Esophagus squamous epithelium (tissue), 5 donors: Measurements from ENCODE around the gene FFAR1. TPM values are rescaled to one million over a fixed set of nuclear protein-coding genes. Genes with fewer than 3 reads are reported as not detected.

Source experiments
- DNase-seq: peaks from one replicate; lab custom pipeline; 2025; lab: John Stamatoyannopoulos, UW
- H3K27ac ChIP-seq, 4 donors: fragments of 200-600 bp; sonication (generic); one replicate each; pipeline ENCODE4 v1.5.1; 2016 to 2019; ENCODE audit warnings: mild to moderate bottlenecking in 1 of 4
- H3K27me3 ChIP-seq, 4 donors: fragments of 200-600 bp; sonication (generic); 1 replicate in 3 of 4; 2 replicates in 1 of 4; pipeline versions ENCODE4 v1.5.1 to v1.6.0; 2017 to 2021; ENCODE audit warnings: antibody characterized with exemption in 1 of 4
- H3K36me3 ChIP-seq, 3 donors: fragments of 200-600 bp; sonication (generic); one replicate each; pipeline ENCODE4 v1.5.1; 2016 to 2019
- H3K4me1 ChIP-seq, 3 donors: fragments of 200-600 bp; sonication (generic); one replicate each; pipeline ENCODE4 v1.5.1; 2017 to 2019
- H3K4me3 ChIP-seq, 4 donors: fragments of 200-600 bp; sonication (generic); 1 replicate in 3 of 4; 2 replicates in 1 of 4; pipeline ENCODE4 v1.5.1; 2016 to 2019; ENCODE audit warnings: mild to moderate bottlenecking in 2 of 4, moderate library complexity in 1 of 4
- H3K9me3 ChIP-seq, 3 donors: fragments of 200-600 bp; sonication (generic); one replicate each; pipeline ENCODE4 v1.5.1; 2016 to 2019
- POLR2A ChIP-seq, 4 donors: fragments of 450-650 bp; IDR thresholded peaks; one replicate each; pipeline ENCODE4 v1.6.1; 2017; ENCODE audit warnings: antibody characterized with exemption in 4 of 4, mild to moderate bottlenecking in 4 of 4, moderate library complexity in 3 of 4
- WGBS, 2 donors: methylation state at CpG; one replicate each; pipeline ENCODE4 v1.1.5; 2018; 5-methylcytosine and 5-hydroxymethylcytosine counted together
- intact Hi-C: fragments of 100-400 bp; cut with DNase I; formaldehyde crosslinking; loops from one replicate; pipeline ENCODE4 v1.15.0; 2022
- total RNA-seq, 4 donors: library from RNA; depleted of rRNA; stranded (reverse); fragments of >200 nt; gene quantifications; one replicate each; pipeline ENCODE4 v1.1.0, GENCODE V29; 2016
- TF ChIP-seq, protein P1 (sequence below), 6 experiments: fragments of 450-650 bp in 4 of 6; fragments of 200-600 bp in 2 of 6; sonication (generic) in 2 of 6; IDR thresholded peaks; one replicate each; pipeline ENCODE4 v1.5.1; 2016 to 2019; ENCODE audit warnings: antibody characterized with exemption in 6 of 6, mild to moderate bottlenecking in 4 of 6, moderate library complexity in 4 of 6
- donor health status: DM: yes; HTN: yes; CAD: no.

Gene FFAR1
- total RNA-seq, 4 donors from 2014 or later = not detected

DNA sequence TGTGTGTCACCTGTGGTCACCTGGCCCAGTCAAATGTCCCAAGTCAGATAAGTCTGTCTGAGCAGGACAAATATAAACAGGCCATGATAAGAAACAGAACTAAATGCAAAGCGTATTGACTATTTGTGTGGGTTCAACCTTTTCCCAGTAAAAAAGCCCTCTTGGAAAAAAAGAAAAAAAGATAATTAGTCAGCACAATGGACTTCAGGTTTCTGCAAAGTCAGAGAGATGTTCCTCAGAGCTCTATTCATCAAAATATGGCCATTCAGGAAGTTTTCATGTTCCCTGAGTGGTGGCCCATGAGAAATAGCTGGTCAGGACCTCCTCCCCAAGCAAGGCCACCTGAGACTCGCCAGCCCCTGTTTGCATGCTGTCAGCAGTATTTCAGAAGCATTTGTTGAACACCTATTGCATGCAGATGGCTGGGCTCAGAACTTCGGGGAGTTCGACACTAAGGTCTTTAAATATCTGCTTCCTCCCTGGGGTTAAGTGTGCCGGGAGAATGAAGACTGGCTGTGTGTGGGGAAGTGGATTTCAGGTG lies 13.2 kb downstream of the FFAR1 start:
- TF ChIP-seq, protein P1, sequence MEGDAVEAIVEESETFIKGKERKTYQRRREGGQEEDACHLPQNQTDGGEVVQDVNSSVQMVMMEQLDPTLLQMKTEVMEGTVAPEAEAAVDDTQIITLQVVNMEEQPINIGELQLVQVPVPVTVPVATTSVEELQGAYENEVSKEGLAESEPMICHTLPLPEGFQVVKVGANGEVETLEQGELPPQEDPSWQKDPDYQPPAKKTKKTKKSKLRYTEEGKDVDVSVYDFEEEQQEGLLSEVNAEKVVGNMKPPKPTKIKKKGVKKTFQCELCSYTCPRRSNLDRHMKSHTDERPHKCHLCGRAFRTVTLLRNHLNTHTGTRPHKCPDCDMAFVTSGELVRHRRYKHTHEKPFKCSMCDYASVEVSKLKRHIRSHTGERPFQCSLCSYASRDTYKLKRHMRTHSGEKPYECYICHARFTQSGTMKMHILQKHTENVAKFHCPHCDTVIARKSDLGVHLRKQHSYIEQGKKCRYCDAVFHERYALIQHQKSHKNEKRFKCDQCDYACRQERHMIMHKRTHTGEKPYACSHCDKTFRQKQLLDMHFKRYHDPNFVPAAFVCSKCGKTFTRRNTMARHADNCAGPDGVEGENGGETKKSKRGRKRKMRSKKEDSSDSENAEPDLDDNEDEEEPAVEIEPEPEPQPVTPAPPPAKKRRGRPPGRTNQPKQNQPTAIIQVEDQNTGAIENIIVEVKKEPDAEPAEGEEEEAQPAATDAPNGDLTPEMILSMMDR (IDR thresholded peaks at IDR 0.05) = no peak
- TF ChIP-seq POLR2A (IDR thresholded peaks at IDR 0.05) = no peak
- Histone ChIP-seq H3K36me3 (no peaks in the 10 kb centered on the region), H3K27me3 (peaks cover 0 to 12% (median 0%) of the 10 kb centered on the region in 4 donors), H3K4me3 (no peak overlapping the region), H3K27ac (no peak overlapping the region), H3K9me3 (no peaks in the 10 kb centered on the region), H3K4me1 (no peaks in the 10 kb centered on the region)
- intact Hi-C loops = no loop called here
- whole genome bisulfite sequencing, 2 donors = 27 to 41% methylated on average over 4 to 5 of the region's 5 CpGs
- no peak for DNase-seq

DNA sequence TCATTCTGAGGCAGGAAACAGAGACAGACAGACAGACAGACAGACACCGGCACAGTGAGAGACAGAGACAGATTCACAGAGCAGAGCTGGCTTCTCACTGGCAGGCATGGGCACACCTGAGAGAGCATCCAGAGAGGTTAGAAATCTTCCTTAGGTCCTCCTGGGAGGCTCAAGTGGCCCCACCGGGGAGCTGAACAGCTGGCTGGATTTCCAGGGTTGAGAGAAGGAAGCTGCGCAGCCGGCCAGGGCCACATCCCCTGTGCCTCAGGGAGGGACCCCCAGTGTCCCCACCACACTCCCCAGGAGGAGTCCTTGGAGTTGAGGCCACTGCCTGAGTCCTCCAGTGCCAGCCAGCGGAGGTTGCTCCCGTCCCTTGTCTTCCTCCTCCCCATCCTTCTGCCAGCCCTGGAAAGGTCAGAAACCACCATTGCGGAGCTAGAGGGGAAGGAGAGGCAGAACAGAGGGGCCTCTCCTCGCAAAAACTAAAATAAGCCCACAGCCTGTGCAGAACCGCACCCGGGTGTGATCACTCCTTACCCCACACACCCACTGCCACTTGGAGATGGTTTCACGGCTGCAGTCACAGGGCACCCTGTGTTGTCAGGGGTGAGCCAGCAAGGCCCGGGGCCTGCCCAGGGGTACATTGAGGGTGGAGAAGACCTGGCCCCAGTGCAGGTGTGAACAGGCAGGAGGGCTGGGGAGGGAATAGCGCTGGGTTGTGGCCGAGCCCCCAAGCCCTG lies 14.7 kb downstream of the FFAR1 start:
- Histone ChIP-seq H3K27ac (no peak overlapping the region), H3K4me3 (no peak overlapping the region), H3K27me3 (peaks cover 0 to 6% (median 0%) of the 10 kb centered on the region in 4 donors), H3K36me3 (no peaks in the 10 kb centered on the region), H3K9me3 (no peaks in the 10 kb centered on the region), H3K4me1 (no peaks in the 10 kb centered on the region)
- 60 to 82% methylated on average over 3 to 11 of the region's 14 CpGs for WGBS, 2 donors
- intact Hi-C loops = no loop called here
- TF ChIP-seq, protein P1 (IDR thresholded peaks at IDR 0.05) = no peak
- no peak for TF ChIP-seq POLR2A (IDR thresholded peaks at IDR 0.05)
- DNase-seq = no peak

DNA sequence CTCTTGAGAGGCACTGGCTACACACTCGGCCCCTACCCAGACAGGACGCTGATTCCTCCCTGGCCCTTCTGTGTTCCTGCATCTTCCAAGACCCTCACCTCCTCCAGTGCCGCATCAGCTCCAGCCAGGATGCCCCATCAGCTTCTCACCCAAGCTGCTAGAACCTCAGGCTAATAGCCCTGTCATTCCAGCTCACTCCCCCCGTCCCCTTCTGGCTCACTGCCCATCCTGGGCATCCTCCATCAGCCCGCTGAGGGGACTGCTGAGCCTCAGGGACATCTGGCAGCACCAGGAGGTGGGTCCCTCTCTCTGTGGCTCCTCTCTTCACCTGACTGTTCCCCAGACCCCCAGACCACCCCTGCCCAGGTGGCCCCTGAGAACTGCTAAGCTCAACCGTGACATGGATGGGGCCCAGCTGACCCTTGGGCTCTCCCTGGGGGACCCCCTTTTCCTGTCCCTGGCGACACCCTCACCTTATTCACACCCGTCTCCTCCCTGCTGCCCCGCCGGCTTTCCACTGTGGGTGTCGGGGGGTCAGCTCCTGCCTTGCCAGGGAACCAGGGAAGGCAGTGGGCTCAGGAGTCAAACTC lies 15.4 kb downstream of the FFAR1 start:
- DNase-seq = no peak

DNA sequence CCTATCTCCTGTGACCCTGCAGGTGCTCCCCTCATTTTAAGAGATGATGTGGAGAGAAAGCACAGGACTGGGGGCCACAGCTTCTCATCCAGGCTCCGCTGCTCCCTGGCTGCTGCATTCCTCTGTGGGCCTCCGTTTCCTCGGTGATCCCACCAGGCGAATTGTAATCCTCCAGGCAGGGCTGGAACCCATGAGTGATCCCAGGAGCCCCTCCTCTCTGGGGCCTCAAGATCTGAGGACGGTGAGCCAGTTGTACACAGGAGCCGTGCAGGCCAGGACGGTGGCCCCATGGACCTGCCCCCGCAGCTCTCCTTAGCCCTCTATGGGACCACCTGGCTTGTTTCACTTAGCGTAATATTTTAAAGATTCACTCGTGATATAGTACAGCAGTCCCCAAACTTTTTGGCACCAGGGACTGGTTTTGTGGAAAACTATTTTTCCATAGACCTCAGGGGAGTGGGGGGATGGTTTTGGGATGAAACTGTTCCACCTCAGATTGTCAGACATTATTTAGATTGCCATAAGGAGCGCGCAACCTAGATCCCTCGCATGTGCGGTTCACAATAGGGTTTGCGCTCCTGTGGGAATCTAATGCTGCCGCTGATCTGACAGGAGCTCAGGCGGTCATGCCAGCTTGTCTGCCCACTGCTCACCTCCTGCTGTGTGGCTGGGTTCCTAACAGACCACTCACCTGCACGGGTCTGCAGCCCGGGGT lies 16.2 kb downstream of the FFAR1 start:
- intact Hi-C loops = no loop called here
- Histone ChIP-seq H3K4me1 (no peaks in the 10 kb centered on the region), H3K27me3 (no peaks in the 10 kb centered on the region), H3K9me3 (no peaks in the 10 kb centered on the region), H3K4me3 (no peak overlapping the region), H3K27ac (no peak overlapping the region), H3K36me3 (no peaks in the 10 kb centered on the region)
- 70 to 75% methylated on average over 11 to 12 of the region's 19 CpGs for WGBS, 2 donors
- no peak for TF ChIP-seq POLR2A (IDR thresholded peaks at IDR 0.05)
- TF ChIP-seq, protein P1 (IDR thresholded peaks at IDR 0.05) = no peak
- no peak for DNase-seq

More for the DNA sequence above, 15.4 kb downstream of the FFAR1 start:
- H3K9me3 ChIP-seq = no peaks in the 10 kb centered on the region
- H3K27me3 ChIP-seq = peaks cover 0 to 3% (median 0%) of the 10 kb centered on the region in 4 donors
- H3K36me3 ChIP-seq = no peaks in the 10 kb centered on the region
- H3K27ac ChIP-seq = no peak overlapping the region
- H3K4me3 ChIP-seq = no peak overlapping the region
- H3K4me1 ChIP-seq = no peaks in the 10 kb centered on the region
- WGBS, 2 donors = 78 to 81% methylated on average over 5 of the region's 11 CpGs
- intact Hi-C loops = no loop called here
- TF ChIP-seq POLR2A (IDR thresholded peaks at IDR 0.05) = no peak
- TF ChIP-seq, protein P1 (IDR thresholded peaks at IDR 0.05) = no peak
